GM19239 (cell line): ENCODE measurements around the gene FBXO4.
A peak's percentile ranks its signal among the peaks of the same experiment; 100 is the strongest.

Experiments
- DNase-seq: peaks from one replicate; pipeline ENCODE4 v3.0.0; 2011; ENCODE audit warnings: low spot score; ENCODE audit not compliant: insufficient read length
- FAIRE-seq: peaks from 2 replicates; lab custom pipeline; 2011; peaks lifted over from hg19 to GRCh38; lab: Jason Lieb, UNC

Gene FBXO4, protein sequence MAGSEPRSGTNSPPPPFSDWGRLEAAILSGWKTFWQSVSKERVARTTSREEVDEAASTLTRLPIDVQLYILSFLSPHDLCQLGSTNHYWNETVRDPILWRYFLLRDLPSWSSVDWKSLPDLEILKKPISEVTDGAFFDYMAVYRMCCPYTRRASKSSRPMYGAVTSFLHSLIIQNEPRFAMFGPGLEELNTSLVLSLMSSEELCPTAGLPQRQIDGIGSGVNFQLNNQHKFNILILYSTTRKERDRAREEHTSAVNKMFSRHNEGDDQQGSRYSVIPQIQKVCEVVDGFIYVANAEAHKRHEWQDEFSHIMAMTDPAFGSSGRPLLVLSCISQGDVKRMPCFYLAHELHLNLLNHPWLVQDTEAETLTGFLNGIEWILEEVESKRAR

DNA sequence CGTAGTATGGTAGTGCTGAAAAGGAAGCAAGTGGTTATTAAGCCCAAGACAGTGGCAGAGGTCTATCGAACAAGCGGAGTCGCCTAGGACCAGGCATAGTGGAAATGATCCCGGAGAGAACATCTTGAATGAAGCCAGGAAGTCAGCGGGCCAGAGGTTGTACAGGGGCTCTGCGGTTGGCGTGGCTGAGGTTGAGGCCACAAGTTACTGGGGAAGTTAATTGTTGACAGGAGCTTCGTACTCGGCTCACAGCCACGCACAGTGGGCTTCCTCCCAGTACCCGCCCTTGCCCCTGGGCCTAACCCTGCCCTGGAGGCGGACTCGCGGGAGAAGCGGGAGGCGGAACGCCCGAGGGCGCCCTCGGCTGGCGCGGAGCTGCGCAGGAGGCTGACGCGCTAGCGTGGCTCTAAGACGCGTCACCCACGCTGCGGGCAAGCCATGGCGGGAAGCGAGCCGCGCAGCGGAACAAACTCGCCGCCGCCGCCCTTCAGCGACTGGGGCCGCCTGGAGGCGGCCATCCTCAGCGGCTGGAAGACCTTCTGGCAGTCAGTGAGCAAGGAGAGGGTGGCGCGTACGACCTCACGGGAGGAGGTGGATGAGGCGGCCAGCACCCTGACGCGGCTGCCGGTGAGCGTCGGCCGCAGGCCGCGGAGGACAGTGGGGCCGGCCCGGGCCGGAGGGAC, at the start of gene FBXO4:
TSS of gene FBXO4 (plus strand) at position 410 of the 683 bp plus-strand sequence. CDS start at position 439, 29 bp downstream.
- FAIRE-seq (peak; percentile 71), DNase-seq (peak; percentile 58)

DNA sequence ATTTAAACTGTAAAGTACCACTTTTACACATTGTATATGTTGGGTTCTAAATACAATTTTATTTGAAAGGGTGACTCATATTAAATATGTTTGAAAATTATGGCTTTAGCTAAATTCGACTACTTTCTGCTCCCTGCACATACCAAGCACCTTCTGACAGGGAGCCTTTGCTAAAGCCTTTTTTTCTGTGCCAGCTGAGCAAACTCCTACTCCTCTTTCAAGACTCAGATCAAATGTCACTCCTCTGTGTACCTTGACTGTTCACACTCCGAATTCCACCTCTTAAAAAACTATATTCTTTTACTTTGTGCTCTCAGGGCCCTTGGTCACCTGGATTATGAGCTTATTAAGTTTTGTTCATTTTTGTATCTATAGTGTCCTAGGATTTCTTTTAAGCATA, 48.4 kb upstream of the FBXO4 start:
- FAIRE-seq (no peak), DNase-seq (no peak)

DNA sequence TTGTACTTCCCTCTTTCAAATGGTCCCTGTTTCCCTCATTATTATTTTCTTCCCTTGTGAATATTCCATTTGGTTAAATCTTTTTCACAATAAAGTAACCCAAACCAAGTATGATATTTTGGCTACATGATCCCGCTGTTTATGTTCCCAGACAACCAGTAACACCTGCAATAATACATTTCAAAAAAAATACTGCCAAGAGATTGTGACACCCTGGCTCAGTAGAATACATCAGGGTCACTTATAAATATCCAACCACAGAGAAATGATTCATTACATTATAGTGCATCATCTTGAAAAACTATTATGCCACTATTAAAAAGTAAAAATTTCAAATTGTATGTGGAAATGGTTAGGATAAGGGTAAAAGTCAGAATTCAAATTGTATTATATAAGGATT, 47.7 kb upstream of the FBXO4 start:
- no peak for FAIRE-seq

DNA sequence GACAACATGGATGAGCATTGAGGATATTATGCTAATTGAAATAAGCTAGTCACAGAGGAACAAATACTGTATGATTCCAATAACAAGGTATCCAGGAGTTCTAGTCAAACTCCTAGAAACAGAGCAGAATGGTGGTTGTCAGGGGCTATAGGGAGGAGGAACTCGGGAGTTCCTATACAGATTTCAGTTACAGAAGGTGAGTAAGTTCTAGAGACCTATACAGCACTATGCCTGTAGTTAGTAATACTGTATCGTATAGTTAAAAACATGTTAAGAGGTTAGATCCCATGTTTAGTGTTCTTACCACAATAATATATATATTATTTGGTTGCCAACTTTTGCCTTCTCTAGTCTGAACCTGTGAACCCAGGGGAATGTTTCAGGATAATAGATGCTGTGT, 46.9 kb upstream of the FBXO4 start:
- FAIRE-seq (peak; percentile 49), DNase-seq (no peak)

More for the DNA sequence above, 47.7 kb upstream of the FBXO4 start:
- no peak for DNase-seq

DNA sequence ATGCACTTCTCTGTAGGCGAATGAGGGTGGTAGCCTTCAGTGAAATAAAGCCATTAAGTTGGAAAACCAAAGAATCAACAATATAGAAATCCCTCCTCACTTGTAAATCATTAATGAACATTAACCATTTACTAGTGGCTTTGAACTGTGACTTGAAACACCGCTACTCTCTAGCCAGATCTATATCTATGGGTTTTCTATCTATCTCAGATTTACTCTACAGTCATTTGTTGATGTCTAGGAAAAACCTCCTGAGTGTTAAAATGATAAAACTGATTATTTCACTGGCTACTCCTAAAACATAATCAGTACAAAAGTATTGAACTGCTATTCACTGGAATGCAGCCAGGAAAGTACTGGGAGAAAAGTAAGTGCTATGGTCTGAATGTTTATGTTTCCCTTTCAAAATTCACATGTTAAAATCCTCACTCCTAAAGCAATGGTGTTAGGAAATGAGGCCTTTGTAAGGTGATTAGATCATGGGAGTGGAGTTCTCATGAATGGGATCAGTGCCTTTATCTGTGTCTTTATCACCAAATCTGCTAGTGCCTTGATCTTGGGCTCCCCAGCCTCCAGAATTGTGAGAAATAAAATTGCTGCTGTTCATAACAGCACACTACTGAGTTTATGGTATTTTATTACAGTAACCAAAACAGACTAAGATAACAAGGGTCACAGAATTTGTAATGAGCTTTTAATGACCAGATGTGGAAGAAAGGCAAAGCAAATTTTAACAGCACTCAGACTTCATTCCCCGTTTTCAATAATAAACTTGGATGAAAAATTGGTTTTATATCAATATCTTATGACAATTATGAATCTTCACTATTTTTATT, 46.2 kb upstream of the FBXO4 start:
- FAIRE-seq (peak; percentile 57), DNase-seq (no peak)

DNA sequence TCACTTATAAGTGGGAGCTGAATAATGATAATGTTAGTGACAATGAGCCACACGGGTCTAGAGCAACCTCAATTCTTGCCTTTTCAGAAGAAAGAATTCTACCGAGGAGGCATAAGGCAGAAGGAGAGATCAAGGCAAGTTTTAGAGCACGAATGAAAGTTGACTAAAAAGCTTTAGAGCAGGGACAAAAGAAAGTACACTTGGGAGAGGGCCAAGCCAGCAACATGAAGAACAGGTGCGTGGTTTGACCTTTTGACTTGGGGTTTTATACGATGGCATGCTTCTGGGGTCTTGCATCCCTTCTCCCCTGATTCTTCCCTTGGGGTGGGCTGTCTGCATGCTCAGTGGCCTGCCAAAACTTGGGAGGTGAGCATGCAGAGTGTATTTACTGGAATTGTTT, 42.3 kb upstream of the FBXO4 start:
- FAIRE-seq = no peak

DNA sequence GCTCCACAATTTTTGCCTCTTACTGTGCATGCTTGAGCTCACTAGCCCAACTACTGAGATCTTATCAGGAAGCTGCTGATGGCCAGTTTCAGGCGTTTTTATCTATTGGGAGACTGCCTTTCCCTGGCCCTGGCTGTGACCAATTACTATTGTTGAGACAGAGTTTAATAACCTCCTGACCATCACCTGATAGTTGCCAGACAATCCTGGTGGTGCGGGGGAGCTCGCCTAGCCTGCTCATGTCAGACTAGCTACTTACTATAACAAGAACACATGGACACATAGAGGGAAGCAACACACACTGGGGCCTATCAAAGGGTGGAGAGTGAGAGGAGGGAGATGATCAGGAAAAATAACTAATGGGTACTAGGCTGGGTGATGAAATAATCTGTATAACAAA, 41.8 kb upstream of the FBXO4 start:
- DNase-seq = no peak

More for the DNA sequence above, 42.3 kb upstream of the FBXO4 start:
- no peak for DNase-seq

DNA sequence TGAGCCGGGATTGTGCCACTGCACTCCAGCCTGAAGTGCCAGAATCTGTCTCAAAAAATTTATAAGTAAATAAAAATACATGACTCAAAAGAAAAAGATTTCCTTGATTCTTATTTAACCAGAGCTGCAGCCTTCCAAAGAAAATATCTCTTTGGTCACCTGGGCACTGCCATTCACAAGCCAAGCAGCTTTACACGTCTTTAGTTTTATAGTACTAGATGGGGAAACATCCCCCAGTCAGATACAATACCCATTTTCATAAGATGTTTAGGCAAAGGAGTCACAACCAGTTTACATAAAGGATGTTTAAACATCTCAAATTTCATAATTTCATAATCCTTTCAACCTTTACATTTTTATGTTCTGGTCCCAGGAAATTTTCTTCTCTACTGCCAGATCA, 41.1 kb upstream of the FBXO4 start:
- FAIRE-seq (no peak), DNase-seq (no peak)

More for the DNA sequence above, 41.8 kb upstream of the FBXO4 start:
- no peak for FAIRE-seq

DNA sequence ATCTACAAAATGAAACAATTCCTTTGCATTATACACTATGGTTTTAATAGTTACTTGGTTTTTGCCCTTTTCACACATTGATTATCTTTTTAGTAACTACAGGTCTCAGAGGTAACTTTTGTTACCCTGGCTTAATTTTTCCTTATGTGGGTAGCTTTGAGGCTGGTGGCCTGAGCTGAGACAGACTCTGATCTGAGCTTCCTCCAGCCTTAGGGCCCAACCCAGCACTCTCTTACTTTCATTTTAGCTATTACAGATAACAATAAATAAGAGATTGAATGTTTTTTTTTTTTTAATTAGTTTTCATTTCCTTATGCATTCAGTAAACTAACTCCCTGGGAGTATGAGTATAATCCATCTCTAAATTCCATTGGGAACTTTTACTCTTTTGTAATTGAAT, 39.8 kb upstream of the FBXO4 start:
- no peak for DNase-seq
- no peak for FAIRE-seq

DNA sequence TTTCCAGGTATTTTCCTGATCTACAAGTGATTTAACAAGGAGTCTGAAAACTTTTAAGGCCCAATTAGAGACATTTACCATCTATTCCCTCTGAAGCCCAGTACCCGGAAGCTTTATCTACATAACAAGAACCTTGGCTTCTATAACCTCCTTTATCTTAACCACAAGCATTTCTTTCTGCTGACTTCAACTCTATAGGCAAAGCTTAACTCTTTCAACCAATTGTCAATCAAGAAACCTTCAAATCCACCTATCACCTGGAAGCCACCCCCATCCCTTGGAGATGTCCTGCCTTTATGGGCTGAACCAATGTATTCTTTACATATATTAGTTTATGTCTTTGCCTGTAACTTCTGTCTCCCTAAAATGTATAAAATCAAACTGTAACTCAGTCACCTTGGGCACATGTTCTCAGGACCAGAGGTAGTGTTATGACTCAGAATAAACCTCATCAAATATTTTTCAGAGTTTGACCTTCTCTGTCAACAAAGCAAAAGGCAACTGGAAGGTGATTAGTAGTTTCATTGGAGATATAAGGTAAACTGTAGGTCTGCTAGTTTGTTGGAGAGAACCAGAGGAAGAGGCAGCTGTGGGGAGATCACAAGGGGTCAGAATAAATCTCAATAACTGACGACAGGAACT, 33.9 kb upstream of the FBXO4 start:
- no peak for DNase-seq
- FAIRE-seq = peak; percentile 57

DNA sequence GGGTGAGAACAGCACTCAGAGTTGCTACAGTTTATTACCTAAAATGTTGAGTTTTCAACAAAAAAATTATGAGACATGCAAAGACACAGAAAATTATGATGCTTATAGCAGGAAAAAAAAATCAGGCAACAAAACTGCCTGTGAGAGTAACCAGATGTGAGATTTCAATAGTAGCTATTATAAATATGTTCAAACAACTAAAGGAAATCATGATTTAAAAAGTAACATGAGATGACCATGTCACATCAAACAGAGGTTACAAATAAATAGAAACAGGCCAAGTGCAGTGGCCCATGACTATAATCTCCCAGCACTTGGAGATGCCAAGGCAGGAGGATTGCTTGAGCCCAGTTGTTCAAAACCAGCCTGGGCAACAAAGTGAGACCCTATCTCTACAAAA, 33.0 kb upstream of the FBXO4 start:
- FAIRE-seq (no peak), DNase-seq (no peak)

DNA sequence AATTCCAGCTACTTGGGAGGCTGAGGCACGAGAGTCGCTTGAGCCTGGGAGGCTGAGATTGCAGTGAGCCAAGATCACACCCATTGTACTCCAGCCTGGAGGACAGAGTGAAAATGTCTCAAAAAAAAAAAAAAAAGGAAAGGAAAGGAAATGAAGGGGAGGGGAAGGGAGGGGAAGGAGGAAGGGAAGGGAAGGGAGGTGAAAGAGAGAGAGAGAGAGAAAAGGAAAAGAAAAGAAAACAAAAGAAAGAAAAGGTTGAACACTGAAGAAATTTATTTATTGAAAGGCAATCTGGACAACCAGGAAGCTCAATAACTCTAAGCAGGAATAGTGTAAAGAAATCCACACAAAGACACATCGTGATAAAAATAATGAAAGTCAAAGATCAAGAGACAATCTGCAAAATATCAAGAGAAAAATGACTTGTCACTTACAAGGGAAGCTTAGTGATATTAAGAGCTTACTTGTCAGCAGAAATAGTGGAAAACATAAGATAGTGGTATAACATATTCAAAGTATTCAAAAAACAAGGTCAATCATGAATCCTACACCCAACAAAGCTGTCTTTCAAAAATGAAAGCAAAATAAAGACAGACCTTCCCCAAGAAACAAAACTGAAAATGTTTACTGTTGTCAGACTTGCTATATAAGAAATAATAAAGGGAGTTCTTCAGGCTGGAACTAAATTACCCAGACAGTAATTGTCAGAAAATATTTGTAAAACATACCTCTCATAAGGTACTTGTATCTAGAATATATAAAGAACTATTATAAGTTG, 31.8 kb upstream of the FBXO4 start:
- DNase-seq (no peak), FAIRE-seq (peak; percentile 68)

DNA sequence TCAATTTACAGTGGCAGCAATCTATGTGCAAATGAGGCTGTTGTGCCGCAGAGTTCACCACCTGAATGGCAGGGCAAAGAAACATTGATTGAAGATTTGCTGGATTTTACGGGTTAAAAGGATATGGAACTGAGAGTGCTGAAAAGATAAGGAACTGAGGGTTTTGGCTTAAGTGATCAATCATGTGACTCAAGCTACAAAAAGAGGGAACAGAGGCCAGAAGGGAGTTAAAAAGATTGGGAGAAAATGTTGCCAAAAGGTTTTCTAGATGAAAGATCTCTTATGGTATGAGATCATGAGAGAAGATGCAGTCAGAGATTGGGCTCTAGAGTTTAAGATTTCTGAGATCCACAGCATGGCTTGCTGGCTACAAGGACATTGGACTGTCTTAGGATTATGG, 28.9 kb upstream of the FBXO4 start:
- no peak for DNase-seq
- FAIRE-seq = no peak

DNA sequence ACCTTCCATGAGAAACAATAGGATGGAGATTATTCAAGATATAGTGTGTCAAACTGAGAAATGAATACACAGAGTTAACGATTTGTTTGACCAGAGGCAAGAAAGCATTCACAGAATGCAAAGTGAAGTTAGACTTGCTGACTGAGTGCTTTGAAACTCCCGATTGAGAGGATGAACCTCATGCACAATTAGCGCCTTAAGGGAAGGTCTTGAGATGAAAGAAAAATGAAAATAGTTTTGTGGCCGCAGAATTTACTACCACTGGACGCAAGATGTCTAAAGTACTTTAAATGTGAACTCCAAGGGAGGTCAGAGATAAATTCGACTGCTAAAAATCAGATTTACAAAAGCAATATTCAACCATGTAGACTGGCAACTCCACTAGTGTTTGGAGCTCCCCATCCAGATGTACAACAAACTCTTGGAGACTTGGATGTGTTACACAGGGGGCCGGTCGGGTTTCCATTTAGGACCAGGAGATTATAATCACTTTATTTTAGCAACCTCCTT, 21.6 kb upstream of the FBXO4 start:
- no peak for DNase-seq
- no peak for FAIRE-seq

DNA sequence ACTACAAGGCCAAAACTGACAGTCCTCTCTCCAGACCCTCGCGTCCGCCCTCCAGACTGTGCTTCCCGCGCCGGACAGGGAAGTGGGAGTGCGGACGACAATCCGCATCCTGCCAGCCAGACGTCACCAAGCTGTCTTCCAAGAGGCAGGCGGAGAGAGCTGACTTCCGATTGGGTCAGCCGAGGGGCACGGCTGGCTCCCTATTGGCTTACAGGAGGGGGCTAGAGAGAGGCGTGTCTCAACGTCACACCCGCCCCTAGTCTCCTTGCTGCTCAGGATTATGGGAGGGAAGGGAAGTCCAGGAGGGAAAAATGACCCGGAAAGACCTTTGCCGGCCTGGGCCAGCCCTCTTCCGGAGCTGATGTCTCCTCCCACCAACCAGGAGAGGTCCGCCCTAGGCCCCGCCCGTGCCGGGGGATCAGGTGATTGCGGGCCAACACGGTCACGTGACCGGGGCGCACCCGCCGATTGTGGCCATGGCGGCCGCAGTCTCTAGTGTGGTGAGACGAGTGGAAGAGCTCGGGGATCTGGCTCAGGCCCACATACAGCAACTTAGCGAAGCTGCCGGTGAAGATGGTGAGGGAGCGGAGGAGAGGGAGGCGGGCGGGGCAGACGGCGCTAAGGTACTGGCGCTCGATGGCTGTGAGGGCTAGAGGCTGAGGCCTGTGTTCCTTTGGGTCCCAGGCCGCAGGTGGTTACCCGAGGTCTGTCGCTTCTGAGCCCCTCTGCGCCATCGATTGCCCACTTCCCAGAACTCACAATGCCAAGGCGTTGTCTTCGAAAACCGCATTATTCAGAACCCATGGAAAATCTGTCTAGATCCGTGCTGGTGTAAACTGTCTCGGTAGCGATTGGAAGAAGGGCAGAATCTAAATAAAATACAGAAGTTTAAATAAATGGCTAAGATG, 20.9 kb upstream of the FBXO4 start, which contains the start of gene RIMOC1:
TSS of gene RIMOC1 (plus strand) at position 453 of the 908 bp plus-strand sequence. CDS start at position 477, 24 bp downstream.
- DNase-seq (peak; percentile 67), FAIRE-seq (peak; percentile 100)

DNA sequence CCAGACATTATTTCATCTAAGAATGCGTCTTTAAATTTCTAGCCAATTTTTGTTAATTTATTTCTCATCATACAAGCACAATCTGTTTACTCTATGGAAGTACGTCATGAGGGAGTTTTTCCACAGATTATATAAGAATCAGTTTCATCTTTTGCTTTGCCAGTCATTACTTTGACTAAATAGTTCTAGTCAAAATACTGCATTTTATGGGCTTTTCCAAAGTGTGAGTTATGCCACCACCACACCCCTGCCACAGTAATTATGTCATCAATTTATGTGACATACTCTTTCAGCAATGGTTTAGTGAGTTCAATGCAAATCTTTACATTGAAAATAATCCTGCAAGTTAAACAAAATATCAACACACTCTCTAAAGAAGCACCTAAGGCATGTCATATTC, 18.9 kb upstream of the FBXO4 start:
- no peak for FAIRE-seq
- no peak for DNase-seq

DNA sequence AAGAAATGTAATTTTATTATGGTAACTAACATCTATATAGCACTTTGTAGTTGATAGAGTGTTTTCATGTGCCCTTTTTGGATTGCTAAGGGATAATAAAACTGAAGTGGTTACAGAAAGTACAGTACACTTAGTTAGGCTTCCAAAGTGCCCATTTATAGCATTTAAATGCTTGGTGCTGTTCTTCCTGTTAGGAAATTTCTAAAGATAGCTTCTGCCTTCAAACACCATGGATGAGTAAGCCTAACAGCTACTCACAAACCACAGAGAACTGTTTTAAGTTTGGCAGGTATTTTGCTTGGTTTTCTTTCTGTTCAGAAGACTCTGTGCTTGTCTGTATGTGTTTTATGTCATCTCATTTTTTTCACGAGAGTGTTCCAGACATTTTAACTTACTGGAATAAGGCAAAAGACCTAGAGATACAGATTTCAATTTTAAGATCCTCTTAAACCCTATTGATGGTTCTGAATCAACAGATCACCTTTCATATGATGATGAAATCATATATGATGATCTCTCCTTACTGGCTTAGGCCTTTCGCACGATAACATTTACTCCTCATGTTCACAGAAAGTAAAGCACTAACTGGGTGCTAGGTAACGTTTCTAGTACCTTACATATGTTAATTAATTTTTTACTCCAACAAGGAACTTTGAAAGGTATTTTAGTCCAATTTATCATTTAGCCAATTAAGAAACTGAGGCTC, 16.6 kb upstream of the FBXO4 start:
- DNase-seq = no peak
- no peak for FAIRE-seq

DNA sequence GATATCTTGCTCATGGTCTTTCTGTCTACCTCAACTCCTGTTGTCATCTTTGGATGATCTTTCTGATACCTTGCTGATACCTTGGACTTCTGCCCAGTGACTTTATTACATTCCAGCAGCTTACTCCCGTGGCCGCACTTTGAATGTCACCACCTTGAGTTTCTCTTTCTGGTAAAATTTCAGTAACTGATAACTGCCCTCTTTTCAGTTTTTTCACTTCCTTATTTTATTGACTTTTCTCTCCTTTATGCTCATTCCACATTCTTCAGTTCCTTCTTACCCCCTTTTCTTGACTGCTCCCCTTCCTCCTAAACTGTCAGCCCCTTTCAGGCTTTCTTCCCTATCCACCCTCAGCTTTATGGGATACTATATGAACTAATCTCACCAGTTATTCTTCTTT, 7.0 kb upstream of the FBXO4 start:
- FAIRE-seq (no peak), DNase-seq (no peak)
